ENCODE measurements around the gene LGR4.

Gene LGR4

GRCh38 chr11:27487706-27488105, 15.1 kb upstream of the LGR4 start:
- DNase-seq (ENCODE audit: low read depth in 2 of 2) = no peak

- no peak for DNase-seq (ENCODE audit: low read depth in 2 of 2)
These were observed 13.6 kb upstream of the LGR4 start for GRCh38 chr11:27485930-27486773.

DNA sequence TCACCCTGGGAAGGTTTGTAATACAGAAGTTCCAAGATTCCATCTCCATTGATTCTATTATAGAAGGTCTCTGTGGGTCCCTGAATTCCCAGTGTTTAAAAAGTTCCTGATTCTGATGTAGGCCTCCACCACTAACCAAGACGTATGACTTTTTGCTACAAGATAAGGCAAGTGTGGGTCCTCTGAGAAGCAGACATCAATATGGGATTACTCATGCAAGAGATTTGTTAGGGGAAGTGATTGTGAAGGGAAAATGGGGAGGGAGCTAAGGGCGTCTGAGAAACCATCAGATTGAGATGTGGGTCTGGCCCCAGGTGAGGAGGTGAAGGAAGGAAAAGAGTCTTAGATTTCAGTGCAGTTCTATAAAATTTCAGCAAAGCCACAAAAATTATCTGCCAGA, 10.2 kb upstream of the LGR4 start:
- DNase-seq (ENCODE audit: low read depth in 2 of 2) = no peak

- DNase-seq (ENCODE audit: low read depth in 2 of 2) = no peak
These were observed 9.4 kb upstream of the LGR4 start for GRCh38 chr11:27481992-27482391.

DNA sequence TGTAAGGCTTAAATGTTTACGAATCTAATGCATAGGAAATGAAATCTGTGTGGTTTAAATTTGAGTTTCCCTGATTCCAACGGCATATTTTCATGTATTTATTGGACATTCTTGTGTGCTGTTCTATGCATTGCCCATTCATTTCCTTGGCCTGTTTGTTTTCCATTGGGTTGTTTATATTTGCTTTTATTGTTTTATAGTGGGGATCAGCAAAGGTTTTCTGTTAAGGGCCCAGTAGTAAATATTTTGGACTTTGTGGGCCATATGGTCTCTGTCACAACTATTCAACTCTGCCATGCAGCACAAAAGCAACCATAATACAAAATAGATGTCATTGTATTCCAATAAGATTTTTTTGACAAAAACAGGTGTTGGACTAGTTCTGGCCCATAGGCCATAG, 5.2 kb upstream of the LGR4 start:
- DNase-seq (ENCODE audit: low read depth in 2 of 2) = no peak

GRCh38 chr11:27477243-27477642, 4.7 kb upstream of the LGR4 start:
- no peak for DNase-seq (ENCODE audit: low read depth in 2 of 2)

DNA sequence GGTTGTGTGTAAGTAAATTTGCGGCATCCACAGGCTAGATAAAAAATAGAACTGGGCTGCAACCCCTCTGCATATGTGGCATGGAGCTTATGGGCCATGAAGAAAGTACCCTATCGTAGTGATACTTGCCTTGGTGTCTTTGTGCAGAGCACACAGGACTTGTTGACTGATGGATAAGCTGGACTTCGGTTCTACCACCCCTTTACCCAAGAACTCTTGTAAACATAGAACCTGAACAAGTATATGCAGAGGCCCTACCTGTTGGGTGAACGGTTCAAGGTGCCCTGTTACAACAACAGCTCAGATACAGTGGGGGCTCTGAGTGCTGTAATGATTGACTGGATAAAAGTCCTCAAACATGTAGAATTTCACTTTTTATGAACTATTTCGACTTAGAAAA, 3.0 kb upstream of the LGR4 start:
- no peak for DNase-seq (ENCODE audit: low read depth in 2 of 2)

- no peak for DNase-seq (ENCODE audit: low read depth in 2 of 2)
These were observed 422 bp upstream of the LGR4 start for GRCh38 chr11:27473017-27473406.

GRCh38 chr11:27471589-27472397, 797 bp downstream of the LGR4 start:
- DNase-seq (ENCODE audit: low read depth in 2 of 2) = no peak

- no peak for DNase-seq (ENCODE audit: low read depth in 2 of 2)
These were observed 1.6 kb downstream of the LGR4 start for GRCh38 chr11:27470826-27471588.

GRCh38 chr11:27470166-27470565, 2.4 kb downstream of the LGR4 start:
- no peak for DNase-seq (ENCODE audit: low read depth in 2 of 2)

- DNase-seq (ENCODE audit: low read depth in 2 of 2) = no peak
These were observed 3.4 kb downstream of the LGR4 start for GRCh38 chr11:27468995-27469695.

- no peak for DNase-seq (ENCODE audit: low read depth in 2 of 2)
These were observed 4.2 kb downstream of the LGR4 start for GRCh38 chr11:27468209-27468994.

- no peak for DNase-seq (ENCODE audit: low read depth in 2 of 2)
These were observed 5.2 kb downstream of the LGR4 start for GRCh38 chr11:27467181-27467913.

DNA sequence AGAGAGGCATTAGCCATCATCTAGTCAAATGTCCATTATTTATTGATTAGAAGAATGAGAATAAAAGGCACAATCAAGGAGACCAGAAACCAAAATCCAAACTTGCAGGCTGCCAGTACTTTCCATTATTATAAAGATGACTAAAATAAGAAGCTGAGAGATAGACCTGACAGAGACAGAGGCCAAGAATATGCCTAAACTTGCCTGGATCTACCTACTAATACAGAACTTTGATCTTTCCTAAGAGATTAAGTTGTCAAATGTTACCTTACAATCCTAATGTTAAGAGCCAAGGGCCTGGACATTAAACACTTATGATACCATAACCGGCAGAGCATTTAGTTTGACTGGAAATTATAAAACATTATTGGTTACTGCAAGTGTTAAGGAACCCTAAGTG, 6.2 kb downstream of the LGR4 start:
- no peak for DNase-seq (ENCODE audit: low read depth in 2 of 2)

GRCh38 chr11:27465629-27466028, 7.0 kb downstream of the LGR4 start:
- no peak for DNase-seq (ENCODE audit: low read depth in 2 of 2)

DNA sequence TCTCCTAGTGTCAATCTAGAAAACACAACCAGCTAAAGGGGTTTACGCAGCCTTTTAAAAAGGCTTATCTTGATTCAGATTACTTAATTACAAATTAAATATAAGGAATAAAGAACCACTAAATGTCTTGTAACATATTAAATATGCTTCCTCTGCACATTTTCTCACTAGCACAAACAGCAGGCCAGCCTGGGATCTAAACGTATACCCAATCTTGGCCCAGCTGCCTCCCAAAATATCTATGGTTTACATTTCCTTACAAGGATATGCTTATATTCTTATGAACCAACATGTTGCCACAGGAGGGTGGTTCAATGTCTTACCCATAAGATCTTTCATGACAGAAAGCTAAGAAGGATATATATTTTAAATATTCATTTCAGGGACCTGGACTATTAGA, 7.7 kb downstream of the LGR4 start:
- DNase-seq (ENCODE audit: low read depth in 2 of 2) = no peak

DNA sequence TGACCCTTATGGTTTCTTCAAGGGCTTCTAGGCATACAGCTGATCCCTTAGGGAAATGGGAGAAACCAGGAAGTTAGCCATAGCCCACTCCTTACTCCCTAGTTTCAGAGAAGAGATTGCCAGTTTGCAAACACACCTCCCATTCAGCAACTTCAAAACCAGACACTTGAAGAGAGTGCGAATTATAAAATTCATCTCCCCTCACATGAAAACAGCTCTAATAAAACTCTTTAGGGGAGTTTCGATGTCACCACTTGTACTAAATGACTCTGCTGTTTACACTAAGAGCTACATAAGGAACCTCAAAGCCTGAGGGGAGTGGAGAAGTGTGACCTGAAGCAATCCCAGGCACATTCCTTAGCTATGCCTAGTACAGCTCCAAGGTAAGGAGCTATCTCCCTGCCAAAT, 8.3 kb downstream of the LGR4 start:
- DNase-seq (ENCODE audit: low read depth in 2 of 2) = no peak

GRCh38 chr11:27462543-27462942, 10.0 kb downstream of the LGR4 start:
- no peak for DNase-seq (ENCODE audit: low read depth in 2 of 2)

All from stimulated activated CD8-positive, alpha-beta memory T cell treated with anti-CD3 and anti-CD28 coated beads, Interleukin-15, amount 100 ng/mL, for 48 hours (primary cell).